ENCODE results near the gene TMEM139. TPM values are rescaled to one million over a fixed set of nuclear protein-coding genes. Genes with fewer than 3 reads are reported as not detected.

The TMEM139 gene
- total and polyA plus RNA-seq, 10 of the 15 experiments (the other 5 are each of a cell fraction or from before 2014, with no cell fraction given), result 0.31 TPM; not detected in 9

DNA sequence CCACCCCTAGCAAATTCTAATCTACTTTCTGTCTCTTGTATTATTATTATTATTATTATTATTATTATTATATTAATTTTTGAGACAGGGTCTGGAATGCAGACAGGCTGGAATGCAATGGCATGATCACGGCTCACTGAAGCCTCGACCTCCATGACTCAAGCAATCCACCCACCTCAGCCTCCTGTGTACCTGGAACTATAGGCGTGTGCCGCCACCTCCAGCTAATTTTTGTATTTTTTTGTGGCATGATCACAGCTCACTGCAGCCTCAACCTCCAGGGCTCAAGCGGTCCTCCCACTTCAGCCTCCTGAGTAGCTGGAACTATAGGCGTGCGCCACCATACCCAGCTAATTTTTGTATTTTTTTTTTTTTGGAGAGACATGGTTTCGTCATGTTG lies 2.6 kb upstream of the TMEM139 start:
- Histone ChIP-seq H3K36me3 (ENCODE audit: control insufficient read depth in 2 of 2, insufficient read depth in 2 of 2, low read length in 1 of 2) (no peaks in the 10 kb centered on the region), H3K4me2 (ENCODE audit: control insufficient read depth, insufficient read depth) (no peak overlapping the region), H3K27me3 (replicated peaks in 1 of 2; ENCODE audit: control insufficient read depth in 2 of 2, insufficient read depth in 2 of 2, low read length in 1 of 2) (no peaks in the 10 kb centered on the region), H3K4me3 (no peak overlapping the region), H2AFZ (ENCODE audit: control insufficient read depth, low read depth, low read length) (no peak overlapping the region), H3K9me3 (replicated peaks; ENCODE audit: control insufficient read depth, insufficient read depth, low read length) (no peaks in the 10 kb centered on the region), H4K20me1 (ENCODE audit: control insufficient read depth, insufficient read depth) (no peaks in the 10 kb centered on the region), H3K79me2 (ENCODE audit: control insufficient read depth, insufficient read depth, low read length) (no peaks in the 10 kb centered on the region), H3K9ac (ENCODE audit: control insufficient read depth, insufficient read depth, low read length) (no peak overlapping the region), H3K4me1 (ENCODE audit: control insufficient read depth, insufficient read depth, low read length) (peaks cover 7% of the 10 kb centered on the region), H3K27ac (ENCODE audit: control insufficient read depth, insufficient read depth) (no peak overlapping the region)
- intact Hi-C loops (cut with micrococcal nuclease; ENCODE audit: unreplicated experiment), result no loop called here
- TF ChIP-seq YY1 (IDR thresholded peaks at IDR 0.05; ENCODE audit: low read depth, low read length), result no peak
- TF ChIP-seq RB1 (IDR thresholded peaks at IDR 0.05; ENCODE audit: borderline replicate concordance), result no peak
- TF ChIP-seq NR2F1 (conservative IDR thresholded peaks at IDR 0.05), result no peak
- TF ChIP-seq CBX3 (IDR thresholded peaks at IDR 0.05; ENCODE audit: borderline replicate concordance, low read depth), result no peak
- no peak for TF ChIP-seq MXI1 (IDR thresholded peaks at IDR 0.05; ENCODE audit: low read depth, low read length)
- no peak for TF ChIP-seq IKZF1 (conservative IDR thresholded peaks at IDR 0.05)
- no peak for TF ChIP-seq WRNIP1 (IDR thresholded peaks at IDR 0.05; ENCODE audit: borderline replicate concordance, low read depth, low read length)
- ATAC-seq, result no peak
- no TSS peak for BruUV-seq (replicated peaks)
- ChIA-PET SMC1A (ENCODE audit: uncharacterized antibody, unreplicated experiment) (interaction anchor here (1.9 kb wide), 1 partner anchor 42 kb away, joined by 8 read pairs; no protein-coding TSS in a partner anchor), CTCF (interaction anchor here (0.6 to 1.7 kb wide), 3 partner anchors 41 to 657 kb away, joined by 3 to 5 read pairs (median 3); no protein-coding TSS in a partner anchor), RAD21 (ENCODE audit: unreplicated experiment) (no interaction called here), POLR2A (no interaction called here)
- no peak for FAIRE-seq
- no peak for DNase-seq (ENCODE audit: low read depth, low spot score)
- 88% methylated on average over 8 of the region's 8 CpGs for WGBS (ENCODE audit: insufficient coverage, insufficient replicate concordance, low lambda C conversion rate, missing lambda C conversion rate)
- in situ Hi-C loops (cut with MboI), result no loop called here

DNA sequence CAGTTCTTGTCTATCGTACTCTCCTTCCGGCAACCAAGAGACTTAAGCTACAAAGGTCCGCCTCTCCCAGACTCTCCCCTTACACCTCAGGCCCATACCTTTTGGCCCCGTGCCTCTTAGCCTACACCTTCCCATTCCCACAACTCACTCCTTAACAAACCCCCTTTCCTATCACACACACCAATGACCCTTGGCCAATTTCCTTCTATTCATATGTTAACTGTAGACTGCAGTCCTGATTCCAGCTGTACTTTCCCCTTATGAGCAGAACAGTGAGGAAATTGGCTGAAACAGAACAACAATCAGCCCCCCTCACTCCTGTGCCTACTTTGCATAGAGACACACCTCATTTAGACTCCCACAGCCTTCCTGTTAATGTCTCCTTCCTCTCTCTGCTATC lies 1.4 kb upstream of the TMEM139 start:
- ChIA-PET POLR2A (interaction anchor here (0.6 kb wide), 1 partner anchor 613 kb away, joined by 3 read pairs; no protein-coding TSS in a partner anchor), SMC1A (ENCODE audit: uncharacterized antibody, unreplicated experiment) (interaction anchor here (1.9 kb wide), 1 partner anchor 43 kb away, joined by 8 read pairs; no protein-coding TSS in a partner anchor), RAD21 (ENCODE audit: unreplicated experiment) (no interaction called here), CTCF (interaction anchor here (1.1 to 1.7 kb wide), 4 partner anchors 10 to 43 kb away, joined by 3 to 7 read pairs (median 4); partner anchors contain the start of gene GSTK1)
- in situ Hi-C loops (cut with MboI), result no loop called here
- DNase-seq (ENCODE audit: low read depth, low spot score) (no peak), ATAC-seq (no peak), FAIRE-seq (peak; percentile 76)
- Histone ChIP-seq H3K79me2 (ENCODE audit: control insufficient read depth, insufficient read depth, low read length) (peaks cover 1% of the 10 kb centered on the region), H2AFZ (ENCODE audit: control insufficient read depth, low read depth, low read length) (peak overlapping the region; percentile 68), H3K4me1 (ENCODE audit: control insufficient read depth, insufficient read depth, low read length) (peaks cover 7% of the 10 kb centered on the region), H3K9ac (ENCODE audit: control insufficient read depth, insufficient read depth, low read length) (no peak overlapping the region), H3K27me3 (replicated peaks in 1 of 2; ENCODE audit: control insufficient read depth in 2 of 2, insufficient read depth in 2 of 2, low read length in 1 of 2) (no peaks in the 10 kb centered on the region), H3K36me3 (ENCODE audit: control insufficient read depth in 2 of 2, insufficient read depth in 2 of 2, low read length in 1 of 2) (no peaks in the 10 kb centered on the region), H3K27ac (ENCODE audit: control insufficient read depth, insufficient read depth) (no peak overlapping the region), H3K4me2 (ENCODE audit: control insufficient read depth, insufficient read depth) (peak overlapping the region; percentile 57; the same call in 1 of the 2 replicates), H4K20me1 (ENCODE audit: control insufficient read depth, insufficient read depth) (no peaks in the 10 kb centered on the region), H3K4me3 (no peak overlapping the region), H3K9me3 (replicated peaks; ENCODE audit: control insufficient read depth, insufficient read depth, low read length) (no peaks in the 10 kb centered on the region; the same call in 2 of the 3 replicates)
- TF ChIP-seq, protein P1, sequence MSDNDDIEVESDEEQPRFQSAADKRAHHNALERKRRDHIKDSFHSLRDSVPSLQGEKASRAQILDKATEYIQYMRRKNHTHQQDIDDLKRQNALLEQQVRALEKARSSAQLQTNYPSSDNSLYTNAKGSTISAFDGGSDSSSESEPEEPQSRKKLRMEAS (IDR thresholded peaks at IDR 0.05; ENCODE audit: low read depth, low read length), result no peak
- 0 out of 3 replicates have a peak, but pooled peaks have one; percentile 11 for TF ChIP-seq POU2F2 (IDR thresholded peaks at IDR 0.05; ENCODE audit: borderline replicate concordance, low read depth, low read length)
- WGBS (ENCODE audit: insufficient coverage, insufficient replicate concordance, low lambda C conversion rate, missing lambda C conversion rate), result 64% methylated on average over 4 of the region's 4 CpGs
- BruUV-seq (replicated peaks), result no TSS peak
- intact Hi-C loops (cut with micrococcal nuclease; ENCODE audit: unreplicated experiment), result no loop called here

Data from GM12878 (cell line).